HL-60 (cell line): Measurements from ENCODE around the gene TELO2.

Experiments
- DNase-seq, 2 experiments: peaks; one replicate each; pipeline ENCODE4 v3.0.0-alpha.2; 2010 to 2020; ENCODE audit warnings: low read depth in 1 of 2, low spot score in 1 of 2
- H3K27ac ChIP-seq: fragments of 250-450 bp; sonication (Bioruptor Pico); replicated peaks from 2 replicates; pipeline ENCODE4 v1.5.1; 2020; ENCODE audit warnings: mild to moderate bottlenecking, moderate library complexity
- H3K27me3 ChIP-seq: fragments of 250-450 bp; sonication (Bioruptor Pico); 2 replicates; pipeline ENCODE4 v1.5.1; 2021; ENCODE audit warnings: mild to moderate bottlenecking, moderate library complexity; ENCODE audit not compliant: insufficient read depth, poor library complexity, severe bottlenecking
- H3K4me3 ChIP-seq: replicated peaks from 2 replicates; pipeline ENCODE4 v1.5.1; 2011; ENCODE audit warnings: mild to moderate bottlenecking, control low read depth, low read length; ENCODE audit not compliant: insufficient read depth
- CTCF ChIP-seq: IDR thresholded peaks from one replicate; pipeline ENCODE4 v1.5.1; 2011; ENCODE audit warnings: low read length, control low read depth, inconsistent platforms; ENCODE audit not compliant: insufficient read depth
- GABPA ChIP-seq: IDR thresholded peaks from 2 replicates; pipeline ENCODE4 v1.6.1; 2012; ENCODE audit warnings: low read depth
- POLR2AphosphoS5 ChIP-seq: IDR thresholded peaks from 2 replicates; pipeline ENCODE4 v1.6.1; 2012; ENCODE audit warnings: low read depth
- SPI1 ChIP-seq: IDR thresholded peaks from 2 replicates; pipeline ENCODE4 v1.6.1; 2012; ENCODE audit warnings: low read depth, mild to moderate bottlenecking, borderline replicate concordance
- TF ChIP-seq, protein P1 (sequence below): IDR thresholded peaks from 2 replicates; pipeline ENCODE4 v1.6.1; 2012; ENCODE audit warnings: low read depth; ENCODE audit not compliant: insufficient replicate concordance

Gene TELO2

GRCh38 chr16:1550069-1550468, 56.9 kb downstream of the TELO2 start:
- DNase-seq = no peak
- no peak for TF ChIP-seq POLR2AphosphoS5
- no peak for TF ChIP-seq SPI1
- no peak for TF ChIP-seq GABPA
- TF ChIP-seq CTCF = no peak

DNA sequence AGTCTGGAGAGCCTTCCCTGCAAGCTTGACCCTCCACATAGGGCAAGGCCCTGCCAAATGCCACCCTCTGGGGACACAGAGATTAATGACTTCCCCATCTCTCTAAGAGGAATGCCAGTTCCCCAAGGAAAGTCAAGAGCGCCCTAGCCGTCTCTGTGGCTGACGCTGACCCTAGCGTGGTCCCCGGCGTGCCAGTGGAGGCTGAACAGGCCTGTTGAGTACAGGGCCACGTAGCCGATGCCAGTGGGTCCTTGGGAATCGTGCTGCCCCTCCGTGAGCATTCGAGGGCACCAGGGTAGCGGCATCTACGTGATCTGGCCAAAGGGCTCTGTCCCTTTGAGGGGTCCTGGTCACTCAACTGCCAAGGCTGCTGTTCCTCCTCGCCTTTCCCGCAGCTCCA, 57.5 kb downstream of the TELO2 start:
- Histone ChIP-seq H3K4me3 (no peak overlapping the region), H3K27ac (no peak overlapping the region), H3K27me3 (no peaks in the 10 kb centered on the region)
- no peak for DNase-seq
- no peak for TF ChIP-seq SPI1
- no peak for TF ChIP-seq GABPA
- TF ChIP-seq, protein P1, sequence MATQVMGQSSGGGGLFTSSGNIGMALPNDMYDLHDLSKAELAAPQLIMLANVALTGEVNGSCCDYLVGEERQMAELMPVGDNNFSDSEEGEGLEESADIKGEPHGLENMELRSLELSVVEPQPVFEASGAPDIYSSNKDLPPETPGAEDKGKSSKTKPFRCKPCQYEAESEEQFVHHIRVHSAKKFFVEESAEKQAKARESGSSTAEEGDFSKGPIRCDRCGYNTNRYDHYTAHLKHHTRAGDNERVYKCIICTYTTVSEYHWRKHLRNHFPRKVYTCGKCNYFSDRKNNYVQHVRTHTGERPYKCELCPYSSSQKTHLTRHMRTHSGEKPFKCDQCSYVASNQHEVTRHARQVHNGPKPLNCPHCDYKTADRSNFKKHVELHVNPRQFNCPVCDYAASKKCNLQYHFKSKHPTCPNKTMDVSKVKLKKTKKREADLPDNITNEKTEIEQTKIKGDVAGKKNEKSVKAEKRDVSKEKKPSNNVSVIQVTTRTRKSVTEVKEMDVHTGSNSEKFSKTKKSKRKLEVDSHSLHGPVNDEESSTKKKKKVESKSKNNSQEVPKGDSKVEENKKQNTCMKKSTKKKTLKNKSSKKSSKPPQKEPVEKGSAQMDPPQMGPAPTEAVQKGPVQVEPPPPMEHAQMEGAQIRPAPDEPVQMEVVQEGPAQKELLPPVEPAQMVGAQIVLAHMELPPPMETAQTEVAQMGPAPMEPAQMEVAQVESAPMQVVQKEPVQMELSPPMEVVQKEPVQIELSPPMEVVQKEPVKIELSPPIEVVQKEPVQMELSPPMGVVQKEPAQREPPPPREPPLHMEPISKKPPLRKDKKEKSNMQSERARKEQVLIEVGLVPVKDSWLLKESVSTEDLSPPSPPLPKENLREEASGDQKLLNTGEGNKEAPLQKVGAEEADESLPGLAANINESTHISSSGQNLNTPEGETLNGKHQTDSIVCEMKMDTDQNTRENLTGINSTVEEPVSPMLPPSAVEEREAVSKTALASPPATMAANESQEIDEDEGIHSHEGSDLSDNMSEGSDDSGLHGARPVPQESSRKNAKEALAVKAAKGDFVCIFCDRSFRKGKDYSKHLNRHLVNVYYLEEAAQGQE = no peak
- no peak for TF ChIP-seq CTCF
- no peak for TF ChIP-seq POLR2AphosphoS5

More at GRCh38 chr16:1550069-1550468, 56.9 kb downstream of the TELO2 start:
- Histone ChIP-seq H3K27me3 (no peaks in the 10 kb centered on the region), H3K27ac (no peak overlapping the region), H3K4me3 (no peak overlapping the region)

GRCh38 chr16:1551166-1551565, 58.0 kb downstream of the TELO2 start:
- DNase-seq = no peak
- H3K4me3 ChIP-seq = no peak overlapping the region
- no peak overlapping the region for H3K27ac ChIP-seq
- H3K27me3 ChIP-seq = no peaks in the 10 kb centered on the region
- TF ChIP-seq POLR2AphosphoS5 = no peak
- no peak for TF ChIP-seq CTCF
- TF ChIP-seq SPI1 = no peak
- TF ChIP-seq GABPA = no peak
- TF ChIP-seq, protein P1 = no peak

GRCh38 chr16:1552129-1552528, 59.0 kb downstream of the TELO2 start:
- no peak overlapping the region for H3K4me3 ChIP-seq
- TF ChIP-seq SPI1 (no peak), GABPA (no peak), POLR2AphosphoS5 (no peak), CTCF (no peak)
- TF ChIP-seq, protein P1 = no peak
- no peak overlapping the region for H3K27ac ChIP-seq
- H3K27me3 ChIP-seq = no peaks in the 10 kb centered on the region
- no peak for DNase-seq
